HUDEP-2 (cell line): ENCODE results near the gene DOK6.

Experiments
- DNase-seq, 76 experiments: peaks; one replicate each; lab custom pipeline; 2025; ENCODE audit not compliant: unreplicated experiment in 76 of 76; lab: John Stamatoyannopoulos, UW

The DOK6 gene

DNA sequence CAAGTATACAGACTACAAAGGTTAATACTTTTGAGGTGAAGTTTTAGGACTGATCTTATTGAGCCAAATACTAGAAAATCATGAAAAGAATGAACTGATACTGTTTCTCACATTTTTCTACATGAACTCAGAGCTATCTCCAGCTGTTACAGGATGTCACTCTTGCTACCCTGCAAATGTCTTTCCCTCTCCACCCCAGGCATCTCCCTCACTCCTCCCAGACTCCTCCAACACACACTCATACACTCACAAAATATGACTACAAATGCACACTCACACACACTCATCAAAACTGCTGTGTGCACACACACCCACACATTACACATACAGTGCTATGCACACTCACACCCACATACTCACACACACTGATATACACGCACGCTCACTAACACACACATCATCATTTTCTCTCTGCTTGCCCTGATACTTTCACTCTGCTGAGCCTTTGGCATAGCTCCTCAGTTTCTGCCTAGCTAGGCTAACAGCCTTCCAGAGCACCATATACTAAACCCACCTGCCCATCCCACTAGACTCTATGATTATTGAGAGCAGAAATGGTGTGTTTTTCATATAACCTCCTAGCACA lies 273.7 kb downstream of the DOK6 start:
- DNase-seq: no peak

DNA sequence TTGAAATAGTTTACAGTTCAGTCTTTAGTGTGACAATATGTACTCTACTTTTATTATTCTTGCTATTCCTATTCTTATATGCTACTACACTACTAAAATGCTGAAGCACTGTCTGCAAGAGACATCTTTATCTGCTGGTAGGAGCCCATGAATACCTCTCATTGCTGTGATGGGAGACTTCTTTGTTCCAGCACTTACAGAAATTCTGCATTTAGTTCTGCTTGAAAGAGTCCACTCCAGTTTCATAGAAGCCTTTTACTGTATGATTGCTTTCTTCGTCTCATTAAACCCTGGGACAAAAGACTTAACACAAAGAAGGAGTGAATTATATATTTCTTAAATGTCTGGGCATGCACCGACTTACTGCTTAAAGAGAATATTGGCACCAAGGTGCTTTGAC lies 274.3 kb downstream of the DOK6 start:
- no peak for DNase-seq

DNA sequence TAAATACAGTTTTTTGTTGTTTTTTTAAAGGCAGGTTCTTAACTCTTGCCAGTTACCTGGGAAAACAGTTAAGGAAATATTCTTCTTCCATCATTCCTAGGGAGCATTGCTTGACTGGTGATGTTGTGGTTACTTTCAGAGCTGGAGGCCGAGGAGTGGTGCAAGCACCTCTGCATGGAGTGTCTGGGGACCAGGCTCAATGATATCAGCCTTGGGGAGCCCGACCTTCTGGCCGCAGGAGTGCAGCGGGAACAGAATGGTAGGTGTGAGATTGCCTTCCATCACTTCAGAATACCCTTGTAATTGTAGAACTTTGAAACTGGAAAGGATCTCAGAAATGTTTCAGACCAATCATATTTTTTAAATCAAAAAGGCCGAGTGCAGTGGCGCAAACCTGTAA lies 276.9 kb downstream of the DOK6 start:
- DNase-seq: no peak

DNA sequence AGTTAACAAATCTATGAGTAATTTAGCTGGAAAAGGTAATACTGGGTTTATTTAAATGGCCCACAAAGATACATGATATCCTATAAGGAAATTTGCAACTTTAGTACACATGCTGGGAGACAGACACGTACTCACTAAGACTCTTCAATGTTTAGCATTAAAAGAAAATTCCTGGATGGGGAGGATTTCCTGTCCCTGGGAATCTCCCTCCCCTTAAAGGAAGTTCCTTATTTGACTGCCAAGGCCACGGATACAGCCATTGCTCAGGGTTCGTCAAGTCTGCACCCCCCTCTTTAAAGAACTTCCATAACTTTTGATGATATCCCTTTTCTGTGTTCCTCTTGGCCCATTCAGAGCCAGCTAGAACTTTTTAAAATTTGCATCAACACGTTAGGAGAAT lies 279.4 kb downstream of the DOK6 start:
- DNase-seq: no peak

DNA sequence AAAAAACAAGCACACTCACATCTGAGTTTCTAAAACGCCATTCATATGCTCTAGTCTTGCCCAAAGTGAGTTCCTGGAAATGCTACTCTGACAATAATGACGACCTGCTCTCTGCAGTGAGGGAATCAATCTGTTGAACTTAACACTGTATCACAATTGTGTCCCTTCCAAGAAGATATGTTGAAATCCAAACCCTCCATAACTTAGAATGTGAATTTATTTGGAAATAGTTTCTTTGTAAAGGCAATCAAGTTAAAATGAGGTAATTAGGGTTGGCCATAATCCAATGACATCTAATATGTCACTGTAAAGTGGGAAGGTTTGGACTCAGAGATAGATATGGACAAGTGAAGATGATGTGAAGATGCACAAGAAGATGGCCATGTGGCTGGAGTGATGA lies 282.5 kb downstream of the DOK6 start:
- DNase-seq: no peak

DNA sequence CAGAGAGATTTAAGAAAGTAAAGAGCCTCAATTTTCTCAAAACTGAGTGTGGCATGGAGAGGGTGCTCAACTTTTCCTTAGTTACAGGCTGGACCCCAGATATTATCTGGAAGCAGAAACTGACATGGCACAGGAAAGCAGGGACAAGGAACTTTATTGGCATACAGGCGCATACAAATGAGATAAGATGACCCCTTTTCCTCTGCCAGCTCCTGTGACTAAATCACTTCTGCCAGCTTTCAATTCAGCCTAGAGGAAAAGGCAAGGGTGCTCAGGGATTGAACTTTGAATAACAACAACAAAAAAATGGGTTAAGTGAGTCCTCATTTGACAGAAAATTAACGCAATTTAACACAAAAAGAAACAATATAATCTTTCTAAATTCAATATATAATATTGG lies 284.1 kb downstream of the DOK6 start:
- DNase-seq: no peak

DNA sequence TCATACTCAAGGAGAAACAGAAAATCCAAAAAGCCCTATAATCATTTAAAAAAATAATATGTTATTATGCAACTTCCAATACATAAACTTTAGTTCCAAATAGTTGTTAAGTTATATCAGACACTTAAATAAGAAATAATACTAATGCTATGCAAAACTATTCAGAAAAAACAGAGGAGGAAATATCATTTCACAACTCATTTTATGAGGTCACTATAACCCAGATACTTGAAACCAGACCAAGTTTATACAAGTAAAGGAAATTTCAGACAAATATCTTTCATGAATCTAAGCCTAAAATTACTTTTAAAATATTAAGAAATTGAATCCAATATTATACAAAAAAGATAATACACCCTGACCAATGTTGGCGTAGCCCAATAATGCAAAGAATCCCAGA lies 286.2 kb downstream of the DOK6 start:
- DNase-seq: no peak

DNA sequence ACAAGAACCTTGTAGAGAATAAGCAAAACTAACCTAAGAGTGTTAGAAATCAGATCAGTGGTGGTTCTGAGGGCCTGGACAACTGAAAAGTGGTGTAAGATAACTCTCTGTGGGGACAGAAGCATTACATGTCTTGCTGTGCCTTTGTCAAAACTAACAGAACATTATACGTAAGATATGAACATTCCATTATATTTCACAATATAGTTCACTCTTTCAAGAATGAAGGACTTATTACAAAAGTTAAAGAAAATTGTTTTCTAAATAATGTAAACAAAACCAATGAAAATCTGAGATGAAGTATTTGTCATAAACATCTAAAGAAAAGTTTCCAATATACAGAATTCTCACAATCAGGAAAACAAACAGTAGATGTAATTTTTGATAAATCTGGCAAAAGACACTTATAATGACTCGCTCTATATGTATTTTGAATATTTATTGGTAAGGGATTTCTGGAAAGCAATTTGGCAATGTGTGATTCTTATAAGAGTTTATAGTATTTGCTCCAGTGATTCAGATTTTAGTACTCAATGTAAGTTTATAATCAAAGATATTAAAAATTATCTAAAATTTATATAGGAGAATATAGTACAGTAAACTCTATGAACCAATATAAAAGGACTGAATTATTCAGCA lies 288.6 kb downstream of the DOK6 start:
- DNase-seq: no peak

DNA sequence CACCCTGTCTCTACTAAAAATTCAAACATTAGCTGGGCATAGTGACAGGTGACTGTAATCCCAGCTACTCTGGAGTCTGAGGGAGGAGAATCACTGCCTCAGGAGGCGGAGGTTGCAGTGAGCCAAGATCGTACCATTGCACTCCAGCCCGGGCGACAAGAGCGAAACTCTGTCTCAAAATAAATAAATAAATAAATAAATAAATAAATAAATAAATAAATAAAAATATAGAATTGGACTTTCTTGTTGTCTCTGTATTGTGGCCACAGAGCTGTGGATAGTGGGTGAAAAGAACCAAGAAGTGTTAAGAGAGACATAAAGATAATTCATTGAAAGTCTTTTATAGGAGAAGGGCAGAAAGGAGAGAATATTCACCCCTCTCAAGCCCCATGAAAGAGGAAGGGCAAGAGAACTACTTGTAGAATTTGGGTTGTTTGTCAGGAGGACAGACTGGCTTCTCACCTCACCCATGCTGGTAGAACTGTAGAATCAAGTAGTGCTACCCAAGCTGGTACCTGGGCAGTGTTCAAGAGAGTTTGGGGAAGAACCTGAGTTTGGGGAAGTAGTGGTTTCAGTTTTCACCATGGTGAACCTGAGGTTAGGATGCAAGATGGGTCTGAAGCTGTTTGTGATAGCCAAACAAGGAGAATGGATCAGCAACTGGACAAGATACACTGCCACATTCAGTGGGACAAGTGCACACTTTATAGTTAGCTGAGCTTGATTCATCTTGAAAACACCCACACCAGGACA lies 290.5 kb downstream of the DOK6 start:
- no peak for DNase-seq

DNA sequence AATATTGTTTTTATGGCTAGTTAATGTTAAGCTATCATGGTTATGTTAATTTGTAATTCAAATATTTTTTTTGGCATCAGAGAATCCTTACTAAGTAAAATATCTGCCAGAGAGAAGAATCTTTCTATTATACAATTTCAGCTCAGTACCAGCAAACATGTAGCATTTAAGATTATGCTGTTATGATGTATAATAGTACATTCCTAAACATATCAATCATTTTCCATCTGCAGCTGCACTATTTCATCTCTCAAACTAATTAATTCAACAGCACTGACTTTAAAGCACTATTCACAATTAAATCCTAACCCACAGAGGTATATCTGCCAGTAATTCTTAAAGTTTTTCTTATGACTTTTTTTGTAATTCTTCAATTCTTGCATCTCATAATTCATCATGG lies 296.4 kb downstream of the DOK6 start:
- no peak for DNase-seq

DNA sequence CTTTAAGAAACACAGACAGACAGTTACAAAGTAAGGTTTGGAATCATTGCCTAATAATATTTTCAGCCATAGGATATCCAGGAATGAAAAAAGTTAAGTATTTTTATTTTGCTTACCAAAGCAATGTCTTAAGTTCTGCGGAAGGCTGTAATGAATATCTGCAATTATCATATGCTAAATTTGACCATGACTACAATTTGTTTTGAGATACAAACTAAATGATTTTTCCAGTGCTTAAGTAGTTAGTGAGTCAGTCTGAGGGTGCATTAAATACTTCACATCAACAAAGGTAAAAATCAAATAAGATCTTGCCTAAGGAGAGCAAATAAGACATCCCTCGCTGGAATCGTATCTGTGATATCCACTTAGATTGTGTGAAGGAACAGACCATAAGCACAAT lies 297.0 kb downstream of the DOK6 start:
- no peak for DNase-seq

DNA sequence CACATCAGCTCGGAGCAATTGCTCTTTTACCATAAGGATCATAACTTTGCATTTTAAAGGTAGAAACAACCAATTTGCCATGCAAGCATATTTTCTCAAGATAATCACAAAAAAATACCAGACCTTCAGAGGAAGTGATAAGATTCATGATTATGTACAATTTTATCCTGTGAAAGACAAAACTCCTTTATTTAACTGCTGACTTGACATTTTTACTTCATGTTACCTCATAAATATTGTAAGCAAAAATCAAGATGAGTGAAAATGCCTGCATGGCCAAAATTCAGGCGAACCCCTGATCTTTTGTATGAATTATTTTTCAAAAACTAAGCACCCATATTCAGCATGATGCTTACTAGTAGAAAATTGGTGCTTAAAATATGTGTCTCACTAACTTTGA lies 300.6 kb downstream of the DOK6 start:
- DNase-seq: no peak

DNA sequence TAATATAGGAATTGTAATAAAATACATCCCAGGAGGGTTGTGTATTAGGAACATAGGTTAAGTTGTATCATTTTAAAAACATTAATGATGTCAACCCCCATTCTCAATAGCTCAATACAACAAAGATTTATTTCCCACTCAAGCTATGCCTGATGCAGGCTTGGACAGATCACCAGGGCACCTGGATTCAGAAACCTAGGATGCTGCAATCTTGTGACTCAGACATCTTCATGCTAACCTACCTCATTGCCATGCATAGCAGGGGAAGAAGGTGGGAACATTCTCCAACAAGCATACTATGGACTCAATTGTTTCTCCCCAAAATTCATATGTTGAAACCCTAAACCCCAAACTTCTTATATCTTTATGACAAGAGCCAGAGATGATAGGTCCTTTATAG lies 302.8 kb downstream of the DOK6 start:
- DNase-seq: no peak

DNA sequence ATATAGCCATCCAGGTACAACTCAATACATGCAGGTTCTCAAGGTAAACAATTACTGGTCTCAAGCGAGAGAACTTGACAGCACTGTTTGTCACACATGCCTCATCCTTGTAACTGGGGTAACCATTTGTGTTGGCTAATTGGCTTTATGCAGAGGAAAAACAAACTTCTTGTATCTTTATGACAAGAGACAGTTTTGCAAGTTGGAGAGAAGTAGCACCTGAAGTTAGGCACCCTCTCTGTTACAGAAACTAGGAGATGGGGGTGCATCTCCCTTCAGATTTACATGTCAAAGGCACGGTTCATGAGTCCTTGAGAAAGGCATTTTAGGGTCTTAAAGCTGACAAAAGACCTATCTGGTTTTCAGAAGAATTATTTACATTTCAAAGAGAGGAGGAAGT lies 305.3 kb downstream of the DOK6 start:
- DNase-seq: no peak

DNA sequence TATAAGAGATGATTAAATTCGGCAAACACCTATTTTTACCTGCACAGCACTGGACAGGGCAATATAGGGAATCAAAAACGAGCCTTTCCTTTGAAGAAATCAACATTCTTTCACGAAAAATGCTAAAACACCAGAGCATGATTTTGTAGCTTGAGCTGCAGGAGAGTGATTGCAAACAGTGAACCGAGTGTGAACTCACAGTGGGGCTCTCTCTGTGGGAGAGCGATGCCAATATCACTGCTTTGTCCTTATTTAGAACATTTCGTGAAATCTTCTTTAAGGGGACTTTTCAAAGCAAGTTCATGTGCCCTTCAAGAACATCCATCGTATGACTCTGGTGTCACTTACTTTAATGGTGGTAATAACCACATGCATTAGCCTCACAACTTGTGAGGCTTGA lies 308.2 kb downstream of the DOK6 start:
- DNase-seq: no peak

DNA sequence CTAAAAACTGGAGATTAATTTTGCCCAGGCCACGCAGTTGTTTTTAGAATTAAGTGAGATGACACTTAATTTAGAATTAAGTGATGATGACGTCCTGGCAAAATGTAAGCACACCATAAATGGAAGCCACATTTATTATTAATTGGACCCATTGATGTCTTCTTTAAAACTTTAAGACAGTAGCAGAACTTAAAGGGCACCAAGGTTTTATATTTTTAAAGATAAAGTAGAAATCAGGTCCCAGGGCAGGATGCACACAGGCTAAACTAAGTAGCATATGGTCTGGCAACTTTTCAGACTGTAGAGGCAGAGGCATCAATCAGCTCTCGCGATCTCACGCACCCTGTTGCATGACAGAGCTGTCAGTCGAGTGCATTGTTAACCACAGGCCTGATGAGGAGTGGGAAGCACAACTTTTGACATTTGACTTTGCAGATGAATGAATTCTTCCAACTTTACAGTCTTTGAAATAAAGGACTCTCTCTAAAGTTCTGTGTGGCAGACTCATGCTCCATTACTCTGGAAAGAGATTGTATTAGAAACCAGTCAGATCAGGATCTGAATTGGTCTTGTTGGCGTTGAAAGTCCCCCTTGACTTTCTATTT lies 314.6 kb downstream of the DOK6 start:
- DNase-seq: peak in 1 of 76 experiments; percentile 6

DNA sequence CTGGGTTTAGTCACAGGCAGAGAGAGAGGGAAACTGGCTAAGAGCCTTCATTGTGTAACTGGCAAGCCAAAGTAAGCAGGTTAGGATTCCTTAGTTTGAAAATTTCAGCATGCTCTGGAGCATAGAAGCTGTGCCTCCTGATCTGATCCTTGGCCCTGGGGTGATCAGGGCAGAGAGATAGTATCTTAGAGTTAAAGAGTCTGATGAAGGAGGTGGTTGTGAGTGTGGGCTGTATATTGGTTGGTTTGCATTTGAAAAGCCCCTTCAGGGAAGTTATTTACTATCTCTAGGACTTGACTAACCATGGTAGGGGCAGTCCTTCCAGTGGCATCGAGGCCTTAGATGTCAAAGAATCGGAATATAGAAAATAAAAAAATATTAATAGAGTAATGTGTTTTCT lies 316.9 kb downstream of the DOK6 start:
- DNase-seq: no peak

DNA sequence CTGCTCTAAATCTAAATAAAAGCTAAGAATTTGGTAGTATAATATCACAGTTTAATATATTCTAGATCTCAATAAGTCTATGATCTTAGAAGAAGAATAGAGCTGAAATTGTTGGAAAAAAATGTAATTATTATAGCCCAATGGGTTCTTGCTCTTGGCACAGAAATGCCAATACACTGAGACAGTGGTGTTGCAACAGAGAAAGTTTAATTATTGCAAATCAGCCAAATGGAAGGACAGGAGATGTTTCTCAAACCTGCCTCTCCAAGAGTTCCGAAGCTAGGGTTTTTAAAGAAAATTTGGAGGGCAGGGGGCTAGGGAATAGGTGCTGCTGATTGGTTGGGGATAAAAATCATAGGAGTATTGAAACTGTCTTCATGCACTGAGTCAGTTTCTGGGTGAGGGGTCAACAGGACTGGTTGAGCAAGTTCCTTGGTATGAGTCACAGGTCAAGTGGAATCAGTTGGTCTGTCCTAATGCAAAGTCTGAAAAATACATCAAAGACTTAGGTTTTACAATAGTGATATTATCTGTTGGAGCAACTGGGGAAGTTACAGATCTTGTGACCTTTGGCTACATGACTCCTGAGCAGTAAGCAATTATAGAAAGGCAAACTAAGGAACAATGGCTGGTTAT lies 318.3 kb downstream of the DOK6 start:
- DNase-seq: no peak

DNA sequence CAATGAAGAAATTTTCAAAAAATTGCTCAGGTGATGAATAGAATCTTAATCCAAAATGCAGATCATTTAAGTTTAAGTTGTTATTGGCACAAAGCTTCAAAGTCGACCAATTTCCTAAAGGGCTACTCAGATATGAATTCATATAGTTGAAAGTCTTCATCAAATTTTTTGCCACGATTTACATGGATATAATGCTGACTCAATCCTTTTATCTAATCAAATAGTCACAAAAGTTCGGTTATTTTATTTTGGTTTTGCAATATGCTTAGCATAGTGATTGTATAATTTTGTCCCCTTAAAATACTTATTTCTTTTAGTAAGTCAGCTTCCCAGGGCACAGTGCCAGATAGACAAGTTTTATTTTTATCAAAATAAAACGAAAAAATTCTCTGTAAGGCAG lies 319.7 kb downstream of the DOK6 start:
- DNase-seq: no peak

DNA sequence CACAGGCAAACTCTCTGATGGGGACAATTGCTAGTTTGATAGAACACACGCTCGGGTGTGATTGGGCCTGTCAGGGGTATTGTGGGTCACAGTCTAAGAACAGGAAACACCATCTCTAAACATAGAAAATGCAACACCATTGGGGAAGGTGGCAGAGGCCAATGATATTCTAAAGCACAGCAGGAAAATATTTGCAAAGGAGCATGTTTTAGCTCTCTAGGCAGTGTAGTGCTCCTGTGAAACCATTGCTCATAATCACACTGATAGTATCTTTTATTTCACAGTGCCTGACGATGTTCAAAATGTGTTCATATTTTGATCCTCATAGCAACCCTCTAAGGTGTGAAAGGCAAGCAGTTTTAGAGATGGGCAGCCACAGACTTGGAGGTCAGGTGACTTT lies 322.7 kb downstream of the DOK6 start:
- DNase-seq: no peak

DNA sequence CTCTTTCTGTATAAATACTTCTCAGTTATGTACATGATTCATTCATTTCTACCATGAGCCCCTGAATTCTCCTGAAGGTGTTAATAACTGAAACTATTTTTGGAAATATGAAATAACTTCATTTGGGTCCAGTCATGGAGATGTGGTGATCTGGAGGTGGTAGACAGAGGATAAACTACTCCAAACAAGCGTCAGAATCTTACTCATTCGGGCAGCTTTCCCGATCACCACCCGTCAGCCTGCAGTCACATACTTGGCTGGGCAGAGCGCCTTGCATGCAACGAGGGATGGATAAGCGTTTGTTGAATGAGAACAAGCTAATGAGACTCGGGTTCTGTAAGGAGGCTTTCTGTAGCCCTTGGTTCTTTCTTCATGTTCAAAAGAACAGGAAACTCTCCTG lies 324.3 kb downstream of the DOK6 start:
- DNase-seq: no peak
